Fibroblast of lung (primary cell): ENCODE data around the gene VPS13D.

Source experiments
- EZH2 ChIP-seq: IDR thresholded peaks from 2 replicates; pipeline ENCODE4 v1.5.1; 2012; ENCODE audit warnings: low read length, control low read depth, mild to moderate bottlenecking; ENCODE audit errors: missing control alignments
- TF ChIP-seq, protein P1 (sequence below), 2 donors: IDR thresholded peaks in 1 of 2; conservative IDR thresholded peaks in 1 of 2; 1 replicate in 1 of 2; 2 replicates in 1 of 2; pipeline ENCODE4 v1.5.1; 2011 to 2012; ENCODE audit warnings: low read length in 2 of 2, control low read depth in 1 of 2, inconsistent platforms in 1 of 2, low read depth in 1 of 2, mild to moderate bottlenecking in 1 of 2

GRCh38 chr1:12472798-12473551 lies 243.1 kb downstream of the VPS13D start:
- TF ChIP-seq, protein P1, sequence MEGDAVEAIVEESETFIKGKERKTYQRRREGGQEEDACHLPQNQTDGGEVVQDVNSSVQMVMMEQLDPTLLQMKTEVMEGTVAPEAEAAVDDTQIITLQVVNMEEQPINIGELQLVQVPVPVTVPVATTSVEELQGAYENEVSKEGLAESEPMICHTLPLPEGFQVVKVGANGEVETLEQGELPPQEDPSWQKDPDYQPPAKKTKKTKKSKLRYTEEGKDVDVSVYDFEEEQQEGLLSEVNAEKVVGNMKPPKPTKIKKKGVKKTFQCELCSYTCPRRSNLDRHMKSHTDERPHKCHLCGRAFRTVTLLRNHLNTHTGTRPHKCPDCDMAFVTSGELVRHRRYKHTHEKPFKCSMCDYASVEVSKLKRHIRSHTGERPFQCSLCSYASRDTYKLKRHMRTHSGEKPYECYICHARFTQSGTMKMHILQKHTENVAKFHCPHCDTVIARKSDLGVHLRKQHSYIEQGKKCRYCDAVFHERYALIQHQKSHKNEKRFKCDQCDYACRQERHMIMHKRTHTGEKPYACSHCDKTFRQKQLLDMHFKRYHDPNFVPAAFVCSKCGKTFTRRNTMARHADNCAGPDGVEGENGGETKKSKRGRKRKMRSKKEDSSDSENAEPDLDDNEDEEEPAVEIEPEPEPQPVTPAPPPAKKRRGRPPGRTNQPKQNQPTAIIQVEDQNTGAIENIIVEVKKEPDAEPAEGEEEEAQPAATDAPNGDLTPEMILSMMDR (conservative IDR thresholded peaks at IDR 0.05 in 1 of 2, IDR thresholded peaks at IDR 0.05 in 1 of 2; ENCODE audit: low read depth in 1 of 2, low read length in 2 of 2) = no peak
- no peak for TF ChIP-seq EZH2
